ENCODE measurements around the gene BPHL. TPM values are rescaled to one million over a fixed set of nuclear protein-coding genes. Genes with fewer than 3 reads are reported as not detected.
"Not testable (repeated sequence)": the region's sequence is repeated elsewhere in the genome, so short reads cannot be mapped to it uniquely, and the experiment has no call there.

BPHL gene
- total RNA-seq, 8 experiments from 2014 or later = 11.4 to 45.8 (median 19.6) TPM

DNA sequence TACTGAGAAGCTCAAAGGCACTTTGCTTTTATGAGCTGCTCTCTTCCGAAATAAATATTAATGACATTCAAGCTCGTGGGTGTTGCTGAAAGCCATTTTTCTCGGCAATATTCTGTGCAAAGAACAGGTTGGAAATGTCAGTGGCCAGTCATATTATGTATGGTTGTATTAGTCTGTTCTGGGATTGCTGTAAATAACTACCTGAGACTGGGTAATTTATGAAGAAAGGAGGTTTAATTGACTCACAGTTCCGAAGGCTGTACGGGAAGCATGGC, 76.8 kb downstream of the BPHL start:
- ATAC-seq (replicated peaks in 6 of 8) = no peak
- 5 to 100% (median 46%) methylated on average over 1 to 5 of the region's 5 CpGs; no CpG with 5 or more reads in 4 of the 10 experiments for WGBS, 10 experiments
- in situ Hi-C loops (cut with MboI; ENCODE audit: low pct_unique_long_range_greater_than_20kb in 2 of 9, low sequenced_read_pairs in 9 of 9, unreplicated experiment in 9 of 9) = no loop called here

DNA sequence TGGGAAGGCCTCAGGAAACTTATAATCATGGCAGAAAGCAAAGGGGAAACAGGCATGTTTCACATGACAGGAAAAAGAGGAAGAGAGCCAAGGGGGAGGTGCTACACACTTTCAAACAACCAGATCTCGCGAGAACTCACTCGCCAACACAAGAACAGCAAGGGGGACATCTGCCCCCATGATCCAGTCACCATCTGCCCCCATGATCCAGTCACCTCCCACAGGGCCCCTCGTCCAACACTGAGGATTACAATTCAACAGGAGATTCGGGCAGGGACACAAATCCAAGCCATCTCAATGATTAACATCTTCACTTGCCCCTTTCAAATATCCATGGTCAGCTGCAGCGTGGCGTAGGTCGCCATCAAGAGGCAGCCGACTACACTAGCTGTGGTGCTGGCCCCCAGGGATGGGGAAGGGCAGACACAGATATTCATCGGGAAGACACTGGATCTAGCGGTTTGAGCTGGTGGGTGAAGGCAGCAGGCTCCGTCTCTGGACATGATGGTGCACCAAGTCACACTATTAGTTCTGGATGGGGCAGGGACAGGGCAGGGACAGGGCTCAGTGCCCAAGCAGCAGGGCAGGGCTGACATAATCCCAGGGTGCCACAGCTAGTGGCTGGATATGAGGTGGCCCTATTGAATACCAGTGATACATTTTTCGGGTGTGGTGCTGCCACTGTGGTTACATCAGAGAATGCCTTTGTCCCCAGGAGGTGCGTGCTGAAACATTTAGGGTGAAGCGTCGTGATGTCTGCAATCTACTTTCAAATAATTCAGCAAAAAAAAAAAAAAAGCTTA, 77.4 kb downstream of the BPHL start:
- peaks cover 35 to 36% of the 10 kb centered on the region in 2 donors for H3K4me1 ChIP-seq (replicated peaks in 1 of 2)
- peak; percentile 15 to 89 (median 77) for ATAC-seq (replicated peaks in 6 of 8)
- peak overlapping the region; percentile 90 to 92 for H3K27ac ChIP-seq
- peak overlapping the region; percentile 22 to 41 (median 33) for H3K4me3 ChIP-seq
- in situ Hi-C loops (cut with MboI; ENCODE audit: low pct_unique_long_range_greater_than_20kb in 2 of 9, low sequenced_read_pairs in 9 of 9, unreplicated experiment in 9 of 9) = no loop called here
- WGBS, 10 experiments = 0 to 100% (median 50%) methylated on average over 3 to 14 of the region's 16 CpGs; no CpG with 5 or more reads in 3 of the 10 experiments

More for the DNA sequence above, 76.8 kb downstream of the BPHL start:
- Histone ChIP-seq H3K4me3 (peak overlapping the region; percentile 22 to 41 (median 33)), H3K27ac (peak overlapping the region; percentile 90 to 92), H3K4me1 (replicated peaks in 1 of 2) (peaks cover 36% of the 10 kb centered on the region in 2 donors)

DNA sequence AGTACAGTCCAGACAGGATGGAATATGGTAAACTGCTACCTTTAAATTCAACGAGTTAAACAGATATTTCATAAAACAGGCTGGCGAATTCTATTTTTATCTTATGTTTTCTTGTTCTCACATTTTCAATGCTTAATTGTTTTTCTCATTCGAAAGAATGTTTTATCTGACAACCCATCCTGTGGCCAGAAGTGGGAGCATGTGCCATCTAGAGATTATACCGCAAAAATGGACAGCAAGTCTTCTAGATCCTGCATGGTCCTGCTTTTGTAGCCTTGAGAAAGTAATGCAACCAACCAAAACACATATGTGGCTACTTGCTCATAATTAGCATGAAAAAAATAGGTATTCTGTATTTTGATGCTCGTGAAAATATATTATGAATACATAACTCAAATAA, 78.3 kb downstream of the BPHL start:
- no peak for ATAC-seq (replicated peaks in 6 of 8)
- H3K27ac ChIP-seq = peak overlapping the region; percentile 90 to 92
- peaks cover 35 to 36% of the 10 kb centered on the region in 2 donors for H3K4me1 ChIP-seq (replicated peaks in 1 of 2)
- 48 to 100% (median 84%) methylated on average over 1 to 5 of the region's 5 CpGs for WGBS, 10 experiments
- no peak overlapping the region for H3K4me3 ChIP-seq
- in situ Hi-C loops (cut with MboI; ENCODE audit: low pct_unique_long_range_greater_than_20kb in 2 of 9, low sequenced_read_pairs in 9 of 9, unreplicated experiment in 9 of 9) = no loop called here

DNA sequence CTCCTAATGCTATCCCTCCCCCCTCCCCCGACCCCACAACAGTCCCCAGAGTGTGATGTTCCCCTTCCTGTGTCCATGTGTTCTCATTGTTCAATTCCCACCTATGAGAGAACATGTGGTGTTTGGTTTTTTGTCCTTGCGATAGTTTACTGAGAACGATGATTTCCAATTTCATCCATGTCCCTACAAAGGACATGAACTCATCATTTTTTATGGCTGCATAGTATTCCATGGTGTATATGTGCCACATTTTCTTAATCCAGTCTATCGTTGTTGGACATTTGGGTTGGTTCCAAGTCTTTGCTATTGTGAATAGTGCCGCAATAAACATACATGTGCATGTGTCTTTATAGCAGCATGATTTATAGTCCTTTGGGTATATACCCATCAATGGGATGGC, 79.2 kb downstream of the BPHL start:
- H3K27ac ChIP-seq; ATAC-seq (replicated peaks in 6 of 8); in situ Hi-C loops (cut with MboI; ENCODE audit: low pct_unique_long_range_greater_than_20kb in 2 of 9, low sequenced_read_pairs in 9 of 9, unreplicated experiment in 9 of 9); H3K4me3 ChIP-seq: not testable (repeated sequence)
- WGBS, 10 experiments = no CpG with 5 or more reads among the region's 5 CpGs
- peaks cover 32 to 33% of the 10 kb centered on the region in 2 donors for H3K4me1 ChIP-seq (replicated peaks in 1 of 2)

DNA sequence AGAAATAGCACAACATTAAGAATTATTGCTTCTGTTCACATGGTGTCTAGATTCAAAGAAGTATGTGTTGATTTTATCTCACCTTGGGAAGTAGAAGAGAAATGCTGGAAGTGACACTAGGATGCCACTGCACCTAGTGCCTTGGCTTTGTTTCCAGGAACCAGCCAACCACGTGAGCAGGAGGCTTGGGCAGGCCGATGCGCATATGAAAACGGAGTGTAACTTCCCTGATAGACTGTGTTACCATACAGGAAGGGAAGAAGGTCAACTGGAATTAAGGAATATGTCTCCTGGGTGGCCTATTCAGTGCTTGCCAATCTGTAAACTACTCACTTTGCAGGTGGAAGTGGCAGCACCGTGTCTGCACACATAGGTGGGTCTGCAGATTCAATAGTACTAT, 80.9 kb downstream of the BPHL start:
- ATAC-seq (replicated peaks in 6 of 8) = peak in 2 of 8 experiments; percentile 28 to 72
- in situ Hi-C loops (cut with MboI; ENCODE audit: low pct_unique_long_range_greater_than_20kb in 2 of 9, low sequenced_read_pairs in 9 of 9, unreplicated experiment in 9 of 9) = no loop called here
- Histone ChIP-seq H3K4me3 (no peak overlapping the region), H3K4me1 (replicated peaks in 1 of 2) (peaks cover 15 to 17% of the 10 kb centered on the region in 2 donors), H3K27ac (no peak overlapping the region)
- WGBS, 10 experiments = 43 to 84% (median 62%) methylated on average over 1 to 5 of the region's 5 CpGs; no CpG with 5 or more reads in 2 of the 10 experiments

DNA sequence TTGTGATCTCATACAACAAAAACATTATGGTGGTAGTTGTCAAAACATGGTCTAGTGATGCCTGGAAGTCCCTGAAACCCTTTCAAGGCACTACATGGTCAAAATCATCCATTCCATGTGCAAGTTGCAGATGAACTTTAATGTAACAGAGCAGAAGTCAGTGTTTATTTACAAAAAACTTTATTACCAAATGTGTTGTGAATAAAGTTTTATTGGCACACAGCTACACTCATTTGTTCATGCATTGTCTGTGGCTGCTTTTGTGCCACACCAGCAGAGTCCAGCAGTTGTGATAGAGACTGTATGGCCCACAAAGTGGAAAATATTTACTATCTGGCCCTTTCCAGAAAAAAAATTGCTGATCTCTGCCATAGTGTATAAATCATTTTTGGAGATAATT, 82.2 kb downstream of the BPHL start:
- in situ Hi-C loops (cut with MboI; ENCODE audit: low pct_unique_long_range_greater_than_20kb in 2 of 9, low sequenced_read_pairs in 9 of 9, unreplicated experiment in 9 of 9) = no loop called here
- Histone ChIP-seq H3K4me3 (no peak overlapping the region), H3K4me1 (replicated peaks in 1 of 2) (peaks cover 9 to 13% of the 10 kb centered on the region in 2 donors), H3K27ac (no peak overlapping the region)
- no peak for ATAC-seq (replicated peaks in 6 of 8)

DNA sequence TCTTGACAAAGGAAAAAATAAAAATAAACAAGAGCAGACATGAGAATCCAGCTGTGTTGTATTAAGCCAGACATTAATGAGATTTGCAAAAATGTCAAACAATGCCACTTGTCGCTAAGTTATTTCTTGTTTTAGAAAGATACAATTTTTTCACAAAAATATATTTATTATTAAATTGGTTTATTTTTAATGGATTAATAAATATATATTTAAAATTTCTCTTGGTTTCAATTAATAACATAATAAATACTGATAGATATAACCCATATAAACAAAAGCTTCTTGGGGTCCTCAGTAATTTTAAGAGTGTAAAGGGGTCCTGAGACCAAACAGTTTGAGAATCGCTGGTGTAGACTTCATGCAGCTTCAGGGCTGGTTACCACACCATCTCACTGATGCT, 82.9 kb downstream of the BPHL start:
- Histone ChIP-seq H3K27ac (no peak overlapping the region), H3K4me3 (no peak overlapping the region), H3K4me1 (replicated peaks in 1 of 2) (peaks cover 5% of the 10 kb centered on the region in 2 donors)
- WGBS, 10 experiments = 25 to 100% (median 87%) methylated on average over 1 to 2 of the region's 2 CpGs; no CpG with 5 or more reads in 2 of the 10 experiments
- in situ Hi-C loops (cut with MboI; ENCODE audit: low pct_unique_long_range_greater_than_20kb in 2 of 9, low sequenced_read_pairs in 9 of 9, unreplicated experiment in 9 of 9) = no loop called here
- no peak for ATAC-seq (replicated peaks in 6 of 8)

Other genes starting within 250 kb of the BPHL start
- gene SERPINB9, start 215.4 kb upstream of the BPHL start, total RNA-seq = 10 to 100 TPM in 2 of 8 experiments, 1 to 10 TPM in 6; 3.4 to 24.5 (median 9.3) TPM
- gene SERPINB6, start 147.1 kb upstream of the BPHL start, total RNA-seq = 100 to 1,000 TPM in 3 of 8 experiments, 10 to 100 TPM in 4, 1 to 10 TPM in 1; 9.6 to 519 (median 53.6) TPM
- 10 to 100 TPM; 13.8 to 35.4 (median 21.6) TPM for gene NQO2, start 118.8 kb upstream of the BPHL start, total RNA-seq
- 10 to 100 TPM in 4 of 8 experiments, 1 to 10 TPM in 4; 2.3 to 17.9 (median 11.8) TPM for gene RIPK1, start 50.2 kb upstream of the BPHL start, total RNA-seq
- 100 to 1,000 TPM in 6 of 8 experiments, 10 to 100 TPM in 2; 27.4 to 674 (median 520) TPM for gene TUBB2A, start 38.8 kb downstream of the BPHL start, total RNA-seq
- 1,000 to 10,000 TPM in 4 of 8 experiments, 100 to 1,000 TPM in 1, 10 to 100 TPM in 3; 12.0 to 1,628 (median 1,082) TPM for gene TUBB2B, start 108.9 kb downstream of the BPHL start, total RNA-seq
- gene PSMG4, start 140.2 kb downstream of the BPHL start, total RNA-seq = 10 to 100 TPM; 19.9 to 55.0 (median 30.1) TPM